Liver (tissue), 3 donors: ENCODE results near the gene PHF12.

ENCODE experiments used
- EGR1 ChIP-seq, 2 donors: IDR thresholded peaks; 2 replicates each; pipeline ENCODE4 v1.6.1; 2016 to 2018; ENCODE audit warnings: antibody characterized with exemption in 2 of 2, low read depth in 2 of 2
- GABPA ChIP-seq, 2 donors: IDR thresholded peaks in 1 of 2; conservative IDR thresholded peaks in 1 of 2; 2 replicates each; pipeline ENCODE4 v1.6.1; 2016; ENCODE audit warnings: antibody characterized with exemption in 2 of 2, mild to moderate bottlenecking in 1 of 2, moderate library complexity in 1 of 2
- HNF4A ChIP-seq, 2 donors: conservative IDR thresholded peaks; 2 replicates each; pipeline ENCODE4 v1.6.1; 2016; ENCODE audit warnings: antibody characterized with exemption in 2 of 2, mild to moderate bottlenecking in 2 of 2
- HNF4G ChIP-seq: IDR thresholded peaks from 2 replicates; pipeline ENCODE4 v1.6.1; 2016; ENCODE audit warnings: antibody characterized with exemption
- JUND ChIP-seq, 2 donors: IDR thresholded peaks; 2 replicates each; pipeline ENCODE4 v1.6.1; 2016; ENCODE audit warnings: antibody characterized with exemption in 2 of 2
- NR2F2 ChIP-seq: IDR thresholded peaks from 2 replicates; pipeline ENCODE4 v1.6.1; 2016; ENCODE audit warnings: antibody characterized with exemption
- RAD21 ChIP-seq, 2 donors: IDR thresholded peaks; 2 replicates each; pipeline ENCODE4 v1.6.1; 2016; ENCODE audit warnings: antibody characterized with exemption in 2 of 2, mild to moderate bottlenecking in 2 of 2
- SP1 ChIP-seq: IDR thresholded peaks from 2 replicates; pipeline ENCODE4 v1.6.1; 2018; ENCODE audit warnings: antibody characterized with exemption, mild to moderate bottlenecking
- TAF1 ChIP-seq: conservative IDR thresholded peaks from 2 replicates; pipeline ENCODE4 v1.6.1; 2016; ENCODE audit warnings: antibody characterized with exemption, mild to moderate bottlenecking
- YY1 ChIP-seq: IDR thresholded peaks from 2 replicates; pipeline ENCODE4 v1.6.1; 2016; ENCODE audit warnings: antibody characterized with exemption, mild to moderate bottlenecking
- TF ChIP-seq, protein P1 (sequence below): fragments of 150-350 bp; IDR thresholded peaks from 2 replicates; pipeline ENCODE4 v1.5.1; 2017; ENCODE audit warnings: improper control_type of control experiment, low read depth, low read length; ENCODE audit not compliant: missing input control
- TF ChIP-seq, protein P2 (sequence below): IDR thresholded peaks from 2 replicates; pipeline ENCODE4 v1.6.1; 2016; ENCODE audit warnings: antibody characterized with exemption, mild to moderate bottlenecking
- TF ChIP-seq, protein P3 (sequence below): IDR thresholded peaks from 2 replicates; pipeline ENCODE4 v1.6.1; 2016; ENCODE audit warnings: antibody characterized with exemption
- TF ChIP-seq, protein P4 (sequence below): IDR thresholded peaks from 2 replicates; pipeline ENCODE4 v1.6.1; 2016; ENCODE audit warnings: antibody characterized with exemption
- donor health status: healthy.
- donor health status: healthy.

DNA sequence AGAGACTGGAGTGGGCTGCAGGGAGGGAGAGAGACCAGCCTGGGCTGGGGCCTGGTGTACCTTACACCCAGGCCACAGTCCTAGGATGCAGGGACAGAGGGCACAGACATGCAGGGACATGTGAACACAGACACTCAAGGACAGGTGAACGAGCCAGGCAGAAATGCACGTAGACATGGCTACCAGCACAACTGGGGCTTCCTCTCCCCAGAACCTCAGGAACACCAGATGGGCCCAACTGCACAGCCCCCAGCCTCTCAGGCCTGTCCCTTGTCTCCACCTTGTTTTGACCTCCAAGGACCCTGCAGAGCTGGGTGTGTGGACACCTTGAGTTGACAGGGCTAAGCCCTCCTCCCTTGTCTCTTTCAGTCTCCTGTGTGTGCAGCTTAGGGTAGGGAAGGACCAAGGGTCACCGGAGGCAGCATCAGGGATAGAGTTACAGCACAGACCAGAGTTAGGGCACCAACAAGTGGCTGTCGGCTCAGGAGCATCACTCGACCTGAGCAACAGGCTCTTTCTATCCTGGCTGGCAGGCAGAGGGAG lies 45.3 kb upstream of the PHF12 start:
- no peak for TF ChIP-seq TAF1
- TF ChIP-seq, protein P1, sequence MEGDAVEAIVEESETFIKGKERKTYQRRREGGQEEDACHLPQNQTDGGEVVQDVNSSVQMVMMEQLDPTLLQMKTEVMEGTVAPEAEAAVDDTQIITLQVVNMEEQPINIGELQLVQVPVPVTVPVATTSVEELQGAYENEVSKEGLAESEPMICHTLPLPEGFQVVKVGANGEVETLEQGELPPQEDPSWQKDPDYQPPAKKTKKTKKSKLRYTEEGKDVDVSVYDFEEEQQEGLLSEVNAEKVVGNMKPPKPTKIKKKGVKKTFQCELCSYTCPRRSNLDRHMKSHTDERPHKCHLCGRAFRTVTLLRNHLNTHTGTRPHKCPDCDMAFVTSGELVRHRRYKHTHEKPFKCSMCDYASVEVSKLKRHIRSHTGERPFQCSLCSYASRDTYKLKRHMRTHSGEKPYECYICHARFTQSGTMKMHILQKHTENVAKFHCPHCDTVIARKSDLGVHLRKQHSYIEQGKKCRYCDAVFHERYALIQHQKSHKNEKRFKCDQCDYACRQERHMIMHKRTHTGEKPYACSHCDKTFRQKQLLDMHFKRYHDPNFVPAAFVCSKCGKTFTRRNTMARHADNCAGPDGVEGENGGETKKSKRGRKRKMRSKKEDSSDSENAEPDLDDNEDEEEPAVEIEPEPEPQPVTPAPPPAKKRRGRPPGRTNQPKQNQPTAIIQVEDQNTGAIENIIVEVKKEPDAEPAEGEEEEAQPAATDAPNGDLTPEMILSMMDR: no peak
- TF ChIP-seq, protein P2, sequence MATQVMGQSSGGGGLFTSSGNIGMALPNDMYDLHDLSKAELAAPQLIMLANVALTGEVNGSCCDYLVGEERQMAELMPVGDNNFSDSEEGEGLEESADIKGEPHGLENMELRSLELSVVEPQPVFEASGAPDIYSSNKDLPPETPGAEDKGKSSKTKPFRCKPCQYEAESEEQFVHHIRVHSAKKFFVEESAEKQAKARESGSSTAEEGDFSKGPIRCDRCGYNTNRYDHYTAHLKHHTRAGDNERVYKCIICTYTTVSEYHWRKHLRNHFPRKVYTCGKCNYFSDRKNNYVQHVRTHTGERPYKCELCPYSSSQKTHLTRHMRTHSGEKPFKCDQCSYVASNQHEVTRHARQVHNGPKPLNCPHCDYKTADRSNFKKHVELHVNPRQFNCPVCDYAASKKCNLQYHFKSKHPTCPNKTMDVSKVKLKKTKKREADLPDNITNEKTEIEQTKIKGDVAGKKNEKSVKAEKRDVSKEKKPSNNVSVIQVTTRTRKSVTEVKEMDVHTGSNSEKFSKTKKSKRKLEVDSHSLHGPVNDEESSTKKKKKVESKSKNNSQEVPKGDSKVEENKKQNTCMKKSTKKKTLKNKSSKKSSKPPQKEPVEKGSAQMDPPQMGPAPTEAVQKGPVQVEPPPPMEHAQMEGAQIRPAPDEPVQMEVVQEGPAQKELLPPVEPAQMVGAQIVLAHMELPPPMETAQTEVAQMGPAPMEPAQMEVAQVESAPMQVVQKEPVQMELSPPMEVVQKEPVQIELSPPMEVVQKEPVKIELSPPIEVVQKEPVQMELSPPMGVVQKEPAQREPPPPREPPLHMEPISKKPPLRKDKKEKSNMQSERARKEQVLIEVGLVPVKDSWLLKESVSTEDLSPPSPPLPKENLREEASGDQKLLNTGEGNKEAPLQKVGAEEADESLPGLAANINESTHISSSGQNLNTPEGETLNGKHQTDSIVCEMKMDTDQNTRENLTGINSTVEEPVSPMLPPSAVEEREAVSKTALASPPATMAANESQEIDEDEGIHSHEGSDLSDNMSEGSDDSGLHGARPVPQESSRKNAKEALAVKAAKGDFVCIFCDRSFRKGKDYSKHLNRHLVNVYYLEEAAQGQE: no peak
- TF ChIP-seq YY1: no peak
- TF ChIP-seq, protein P3, sequence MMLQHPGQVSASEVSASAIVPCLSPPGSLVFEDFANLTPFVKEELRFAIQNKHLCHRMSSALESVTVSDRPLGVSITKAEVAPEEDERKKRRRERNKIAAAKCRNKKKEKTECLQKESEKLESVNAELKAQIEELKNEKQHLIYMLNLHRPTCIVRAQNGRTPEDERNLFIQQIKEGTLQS: no peak
- TF ChIP-seq, protein P4, sequence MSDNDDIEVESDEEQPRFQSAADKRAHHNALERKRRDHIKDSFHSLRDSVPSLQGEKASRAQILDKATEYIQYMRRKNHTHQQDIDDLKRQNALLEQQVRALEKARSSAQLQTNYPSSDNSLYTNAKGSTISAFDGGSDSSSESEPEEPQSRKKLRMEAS: no peak
- TF ChIP-seq SP1: no peak
- no peak for TF ChIP-seq HNF4A (conservative IDR thresholded peaks at IDR 0.05)
- no peak for TF ChIP-seq HNF4G
- TF ChIP-seq EGR1 (IDR thresholded peaks at IDR 0.05; ENCODE audit: low read depth in 2 of 2): no peak
- TF ChIP-seq RAD21 (IDR thresholded peaks at IDR 0.05): no peak
- TF ChIP-seq NR2F2: no peak
- no peak for TF ChIP-seq GABPA (IDR thresholded peaks at IDR 0.05 in 1 of 2, conservative IDR thresholded peaks at IDR 0.05 in 1 of 2)
- TF ChIP-seq JUND (IDR thresholded peaks at IDR 0.05): no peak
